Hematopoietic multipotent progenitor cell treated with erythropoietin and hydrocortisone succinate and interleukin-3 and kit ligand, for 8 days (in vitro differentiated cells): ENCODE measurements around the gene CBFA2T3.
"Not testable (repeated sequence)": the region's sequence is repeated elsewhere in the genome, so short reads cannot be mapped to it uniquely, and the experiment has no call there.

ENCODE experiments used
- DNase-seq: peaks from one replicate; pipeline ENCODE4 v3.0.0-alpha.2; 2015

CBFA2T3 gene

GRCh38 chr16:88904676-88905365 lies 72.2 kb downstream of the CBFA2T3 start:
- DNase-seq, result no peak

DNA sequence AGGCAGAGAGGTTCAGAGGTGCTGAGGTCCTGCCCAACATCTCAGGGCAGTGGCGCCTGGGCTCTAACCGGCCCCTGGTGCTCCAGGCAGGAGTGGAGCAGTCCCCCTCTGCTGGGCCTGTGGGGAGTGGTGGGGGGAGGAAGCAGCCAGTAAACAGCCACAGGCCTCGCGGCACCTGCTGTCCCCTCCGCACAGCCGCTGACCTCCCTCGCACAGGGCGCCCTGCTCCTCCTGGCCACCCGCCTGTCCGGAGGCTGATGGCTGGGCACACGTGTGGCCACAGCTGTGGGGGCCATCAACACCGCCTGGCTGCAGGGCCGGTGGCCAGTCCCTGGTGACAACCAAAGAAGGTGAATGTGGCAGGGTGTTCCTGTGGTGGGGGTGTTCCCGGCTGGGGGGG lies 73.7 kb downstream of the CBFA2T3 start:
- no peak for DNase-seq

- DNase-seq, result no peak
Observed at GRCh38 chr16:88902744-88903143, 74.3 kb downstream of the CBFA2T3 start.

GRCh38 chr16:88901718-88902337 lies 75.2 kb downstream of the CBFA2T3 start:
- DNase-seq, result no peak

- no peak for DNase-seq
Observed at GRCh38 chr16:88900662-88901052, 76.3 kb downstream of the CBFA2T3 start.

DNA sequence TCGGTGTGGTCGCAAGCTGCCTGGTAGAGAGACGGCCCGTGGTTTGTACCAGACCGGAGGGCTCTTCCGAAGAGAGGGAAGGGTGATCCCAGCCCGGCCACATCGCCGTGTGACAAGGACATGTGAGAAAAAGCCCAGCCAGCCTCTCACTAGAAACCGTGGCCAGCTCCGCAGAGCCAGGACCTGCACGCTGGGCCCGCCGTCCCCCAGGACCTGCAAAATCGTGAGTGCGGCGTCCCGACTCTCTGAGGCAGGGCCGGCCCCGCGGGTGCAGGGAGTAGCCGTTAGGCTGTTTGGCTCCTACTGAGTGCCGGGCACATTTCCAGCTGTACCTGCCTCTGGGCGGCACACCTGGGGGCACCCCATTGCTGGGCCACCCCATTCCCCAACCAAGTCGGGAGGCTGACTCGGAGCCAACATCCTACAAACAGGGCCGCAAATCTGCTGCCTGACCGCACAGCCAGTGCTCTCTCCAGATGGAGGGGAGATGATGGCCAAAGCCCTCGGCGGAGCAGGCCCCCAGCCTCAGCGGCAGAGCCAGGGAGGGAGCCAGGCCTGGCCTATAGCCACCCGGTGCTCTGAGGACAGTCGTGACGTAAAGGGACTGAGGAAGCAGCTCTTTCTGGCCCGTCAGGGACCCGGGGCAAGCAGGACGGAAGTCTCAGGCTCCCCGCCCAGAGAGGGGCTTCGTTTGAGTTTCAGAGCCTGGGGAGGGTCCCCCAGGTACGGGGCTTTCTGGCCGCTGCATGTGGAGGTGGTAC lies 76.9 kb downstream of the CBFA2T3 start:
- DNase-seq, result no peak

- DNase-seq, result no peak
Observed at GRCh38 chr16:88897696-88898425, 79.1 kb downstream of the CBFA2T3 start.

DNA sequence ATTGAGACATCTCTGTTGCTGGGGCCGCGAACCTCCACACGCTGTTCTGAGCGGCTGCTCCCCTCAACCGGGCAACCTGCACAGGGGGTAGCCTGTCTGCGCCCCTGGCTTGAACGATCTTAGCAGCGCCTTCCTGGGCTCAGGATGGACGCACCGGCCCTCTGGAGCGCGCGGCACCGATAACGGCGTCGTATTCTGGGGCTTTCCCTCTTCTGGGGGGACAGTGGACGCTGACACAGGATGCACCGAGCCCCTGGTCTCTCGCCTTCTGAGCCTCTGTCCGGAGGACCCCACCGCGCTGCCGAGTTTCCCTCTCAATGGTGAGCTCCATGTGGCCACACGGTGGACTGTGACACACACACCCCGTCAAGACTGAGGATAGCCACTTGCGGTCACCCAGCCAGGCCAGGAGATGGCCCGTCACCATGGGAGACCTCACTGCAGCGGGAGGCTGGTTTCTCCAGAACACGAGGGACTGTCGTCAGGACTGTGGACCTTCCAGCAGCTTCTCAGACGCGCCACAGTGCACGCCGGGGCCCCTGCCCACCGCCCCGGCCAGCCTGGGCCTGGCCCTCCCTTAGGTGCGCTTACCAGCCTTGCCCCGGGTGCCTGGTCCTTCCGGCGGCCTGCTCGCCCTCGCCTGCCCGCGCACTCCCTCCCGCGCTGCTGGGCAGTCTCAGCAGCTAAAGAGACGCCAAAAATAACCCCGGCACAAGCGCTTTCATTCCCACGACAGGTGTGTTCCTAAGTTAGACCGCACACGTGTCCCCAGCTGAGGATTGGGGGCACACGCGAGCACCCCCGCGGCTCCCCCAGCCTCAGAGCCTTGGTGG lies 80.6 kb downstream of the CBFA2T3 start:
- no peak for DNase-seq

DNA sequence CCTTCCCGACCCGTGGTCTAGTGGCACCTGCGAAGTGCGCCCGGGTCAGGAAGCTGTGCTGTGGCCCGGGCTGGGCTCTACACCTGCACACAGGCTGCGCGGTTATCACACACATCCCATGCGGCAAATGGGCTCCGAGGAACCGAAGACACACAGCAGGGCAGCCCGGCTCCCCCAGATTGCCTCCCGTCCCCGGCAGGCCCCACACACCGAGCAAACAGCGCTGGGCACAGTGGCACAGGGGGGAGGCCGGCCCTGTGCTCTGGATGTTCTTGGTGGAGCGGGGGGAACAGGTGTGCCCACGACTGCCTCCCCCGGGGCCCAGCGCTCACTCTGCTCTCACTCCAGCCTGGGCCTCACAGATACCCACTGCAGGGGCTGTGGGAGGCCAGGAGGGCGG lies 81.7 kb downstream of the CBFA2T3 start:
- no peak for DNase-seq

DNA sequence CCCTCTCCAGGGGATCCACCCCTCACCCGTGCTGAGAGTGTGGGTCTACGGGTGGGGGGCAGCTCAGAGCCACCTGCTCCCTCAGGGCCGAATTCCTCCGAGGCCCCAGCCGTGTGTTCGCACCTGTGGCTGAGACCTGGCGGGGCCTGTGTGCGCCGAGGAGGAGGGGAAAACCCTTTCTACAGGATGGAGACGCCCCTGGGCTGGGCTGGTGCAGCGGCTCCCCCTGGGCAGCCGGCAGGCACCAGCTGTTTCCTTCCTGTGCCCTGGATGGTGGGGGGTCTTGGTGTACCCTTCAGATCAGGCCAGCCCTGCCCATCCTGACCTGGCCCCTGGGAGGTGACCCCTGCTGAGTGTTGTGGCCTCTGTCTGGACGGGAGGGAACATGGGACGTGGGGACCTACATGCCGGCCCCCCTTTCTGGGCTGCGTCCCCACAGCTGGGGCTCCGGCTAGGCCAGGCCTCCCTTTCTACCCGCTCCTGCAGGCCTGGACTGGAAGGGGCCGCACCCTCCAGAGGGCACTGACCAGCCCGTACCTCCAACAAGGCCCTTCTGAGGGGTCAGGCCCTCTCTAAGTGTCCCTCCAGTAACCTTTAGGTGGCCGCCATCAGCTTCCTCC lies 82.2 kb downstream of the CBFA2T3 start:
- no peak for DNase-seq

DNA sequence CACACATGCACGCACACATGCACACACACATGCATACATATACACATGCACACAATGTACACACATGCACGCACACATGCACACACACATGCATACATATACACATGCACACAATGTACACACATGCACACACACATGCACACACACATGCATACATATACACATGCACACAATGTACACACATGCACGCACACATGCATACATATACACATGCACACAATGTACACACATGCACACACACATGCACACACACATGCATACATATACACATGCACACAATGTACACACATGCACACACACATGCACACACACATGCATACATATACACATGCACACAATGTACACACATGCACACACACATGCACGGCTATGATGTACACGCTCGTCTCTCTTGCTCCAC lies 82.7 kb downstream of the CBFA2T3 start:
- DNase-seq, result not testable (repeated sequence)

- DNase-seq, result no peak
Observed at GRCh38 chr16:88893127-88893968, 83.7 kb downstream of the CBFA2T3 start.

GRCh38 chr16:88892065-88892464 lies 84.9 kb downstream of the CBFA2T3 start:
- no peak for DNase-seq

- DNase-seq, result no peak
Observed at GRCh38 chr16:88891083-88891482, 85.9 kb downstream of the CBFA2T3 start.

GRCh38 chr16:88889702-88890352 lies 87.2 kb downstream of the CBFA2T3 start:
- DNase-seq, result not testable (repeated sequence)

DNA sequence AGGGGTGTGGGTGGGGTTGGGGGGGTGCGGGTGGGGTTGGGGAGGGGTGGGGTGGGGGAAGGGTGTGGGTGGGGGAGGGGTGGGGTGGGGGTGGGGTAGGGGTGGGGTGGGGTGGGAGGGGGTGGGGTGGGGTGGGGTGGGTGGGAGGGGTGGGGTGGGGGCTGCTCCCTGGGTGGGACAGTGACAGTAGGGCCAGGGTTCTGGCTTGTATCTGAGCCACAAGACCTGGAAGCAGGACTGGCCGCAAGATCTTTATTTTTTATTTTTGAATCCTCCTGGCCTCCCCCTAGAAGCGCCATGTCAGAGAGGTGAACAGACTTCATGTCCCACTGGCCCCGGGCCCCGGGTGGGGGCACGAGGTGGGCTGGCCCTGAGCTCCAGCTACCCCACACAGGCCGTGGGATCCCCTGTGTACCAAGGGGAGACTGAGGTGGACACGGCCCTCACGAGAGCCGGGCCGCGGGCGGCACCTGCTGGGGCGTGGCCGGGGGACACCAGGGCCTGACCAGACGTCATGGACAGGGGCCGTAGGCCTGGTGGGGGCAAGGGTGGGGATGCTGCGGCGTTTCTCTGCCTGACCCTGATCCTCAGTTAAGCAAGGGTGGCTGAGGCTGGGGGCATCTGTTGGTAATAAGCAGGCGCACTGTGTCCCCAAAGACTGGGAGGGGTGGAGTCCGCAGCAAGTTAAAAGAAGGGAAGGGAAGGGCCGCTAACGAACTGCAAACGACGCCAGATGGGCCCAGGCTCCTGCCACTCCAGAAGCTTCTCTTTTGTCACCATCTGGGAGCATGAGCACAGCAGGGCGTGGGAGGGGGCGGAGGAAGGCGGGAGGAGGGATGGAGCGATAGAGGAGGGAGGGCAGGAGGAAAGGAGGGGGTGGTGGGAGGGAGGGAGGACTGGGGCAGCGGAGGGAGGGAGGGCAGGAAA lies 88.3 kb downstream of the CBFA2T3 start:
- peak; percentile 43 for DNase-seq

DNA sequence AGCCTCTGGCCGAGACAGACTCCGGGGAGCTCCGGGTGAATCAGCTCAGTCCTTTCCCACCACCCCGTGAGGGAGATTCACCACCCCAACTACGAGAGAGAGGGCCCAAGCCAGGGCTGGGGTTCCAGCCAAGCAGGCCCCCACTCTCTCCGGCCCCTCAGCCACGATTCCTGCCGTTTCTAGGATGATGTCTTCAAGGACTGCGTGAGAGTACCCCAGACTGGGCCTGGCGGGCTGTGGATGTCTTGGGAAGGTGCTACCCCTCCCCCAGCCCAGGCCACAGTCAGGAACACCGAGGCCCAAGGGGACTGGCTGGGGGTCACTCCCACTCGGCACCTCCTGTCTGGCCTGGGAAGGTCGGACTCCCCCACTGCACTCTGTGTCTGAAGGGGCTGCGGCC lies 89.0 kb downstream of the CBFA2T3 start:
- no peak for DNase-seq

- DNase-seq, result no peak
Observed at GRCh38 chr16:88886845-88887521, 90.0 kb downstream of the CBFA2T3 start.

DNA sequence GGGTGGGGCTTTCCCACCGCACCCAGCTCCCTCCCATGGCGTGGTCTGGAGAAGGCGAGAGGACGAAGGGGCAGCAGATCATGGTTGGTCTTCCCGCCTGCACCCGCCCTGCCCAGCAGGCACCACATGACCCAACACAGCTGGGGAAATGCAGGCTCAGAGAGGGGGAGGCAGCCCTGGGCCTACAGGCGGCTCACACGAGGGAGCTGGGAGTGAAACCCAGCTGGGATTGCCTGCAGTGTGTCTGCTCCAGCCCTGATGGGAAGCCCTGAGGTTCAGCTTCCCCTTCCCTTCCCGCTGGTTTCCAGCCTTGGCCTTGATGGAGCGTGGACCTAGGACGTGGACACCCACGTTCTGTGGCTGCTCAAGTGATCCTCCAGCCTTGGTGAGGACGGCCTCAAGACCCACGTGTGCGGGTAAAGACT lies 90.6 kb downstream of the CBFA2T3 start:
- no peak for DNase-seq
